ENCODE results near the gene C11orf97. TPM values are rescaled to one million over a fixed set of nuclear protein-coding genes. Genes with fewer than 3 reads are reported as not detected.
"Not testable (repeated sequence)": the region's sequence is repeated elsewhere in the genome, so short reads cannot be mapped to it uniquely, and the experiment has no call there.

Gene C11orf97
- total RNA-seq, 1 donor from 2014 or later = not detected

- peak; percentile 17 for ATAC-seq
Observed at GRCh38 chr11:94525546-94526324, 13.5 kb downstream of the C11orf97 start.

- peak; percentile 66 for ATAC-seq
Observed at GRCh38 chr11:94526645-94527438, 14.6 kb downstream of the C11orf97 start.

- no peak for ATAC-seq
Observed at GRCh38 chr11:94528551-94528950, 16.3 kb downstream of the C11orf97 start.

GRCh38 chr11:94532211-94532610 is 19.9 kb downstream of the C11orf97 start:
- no peak for ATAC-seq

- ATAC-seq = no peak
Observed at GRCh38 chr11:94533206-94533605, 20.9 kb downstream of the C11orf97 start.

GRCh38 chr11:94533696-94534630 is 21.7 kb downstream of the C11orf97 start:
- ATAC-seq = no peak

GRCh38 chr11:94536386-94536785 is 24.1 kb downstream of the C11orf97 start:
- ATAC-seq = no peak

GRCh38 chr11:94537031-94537600 is 24.9 kb downstream of the C11orf97 start:
- no peak for ATAC-seq

GRCh38 chr11:94539420-94539819 is 27.2 kb downstream of the C11orf97 start:
- ATAC-seq = peak; percentile 34

- ATAC-seq = peak; percentile 98
Observed at GRCh38 chr11:94543695-94544645, 31.7 kb downstream of the C11orf97 start, which contains the start of gene FUT4. TSS of gene FUT4 (plus strand) at chr11:94543921. CDS start at chr11:94544134, 213 bp downstream.

GRCh38 chr11:94544646-94545263 is 32.5 kb downstream of the C11orf97 start:
- peak; percentile 6 for ATAC-seq

GRCh38 chr11:94545264-94546161 is 33.3 kb downstream of the C11orf97 start:
- no peak for ATAC-seq

- no peak for ATAC-seq
Observed at GRCh38 chr11:94546162-94546470, 33.9 kb downstream of the C11orf97 start.

GRCh38 chr11:94546886-94547285 is 34.6 kb downstream of the C11orf97 start:
- ATAC-seq = peak; percentile 24

GRCh38 chr11:94549146-94549545 is 36.9 kb downstream of the C11orf97 start:
- no peak for ATAC-seq

- ATAC-seq = no peak
Observed at GRCh38 chr11:94550513-94550912, 38.3 kb downstream of the C11orf97 start.

- no peak for ATAC-seq
Observed at GRCh38 chr11:94553938-94554337, 41.7 kb downstream of the C11orf97 start.

GRCh38 chr11:94555752-94556329 is 43.6 kb downstream of the C11orf97 start:
- ATAC-seq = not testable (repeated sequence)

- ATAC-seq = no peak
Observed at GRCh38 chr11:94557421-94557820, 45.2 kb downstream of the C11orf97 start.

All from esophagus mucosa (tissue), 1 donor.